SK-N-SH (cell line): ENCODE measurements around the gene NEURL1. TPM values are rescaled to one million over a fixed set of nuclear protein-coding genes. Genes with fewer than 3 reads are reported as not detected.

Experiments used
- CTCF ChIA-PET: fragments of 300-600, 350-600 bp; formaldehyde crosslinking; extraction: SDS; loops from one replicate; lab custom pipeline; 2021; lab: Yijun Ruan, JAX
- POLR2A ChIA-PET: fragments of 350-600 bp; sonication (Branson Sonifier 250); formaldehyde crosslinking; extraction: SDS; loops from one replicate; lab custom pipeline; 2020; ENCODE audit warnings: antibody characterized with exemption, inconsistent platforms; lab: Yijun Ruan, JAX
- DNase-seq: peaks from one replicate; pipeline ENCODE4 v3.0.0; 2012
- H2AFZ ChIP-seq: fragments of 200-600 bp; sonication (generic); 2 replicates; pipeline ENCODE4 v1.8.1; 2016; ENCODE audit warnings: antibody characterized with exemption, mild to moderate bottlenecking, low read depth
- H3F3A ChIP-seq: fragments of 200-600 bp; sonication (generic); replicated peaks from 2 replicates; pipeline ENCODE3; 2016; ENCODE audit warnings: antibody characterized with exemption, mild to moderate bottlenecking; ENCODE audit not compliant: insufficient read depth
- H3K27ac ChIP-seq, 2 experiments: fragments of 200-500 bp in 1 of 2; fragments of 200-600 bp in 1 of 2; sonication (Bioruptor generic) in 1 of 2; sonication (generic), shearing (Covaris generic) in 1 of 2; 2 replicates each; pipeline versions ENCODE4 v1.5.1 to v1.6.1; 2014 to 2016; ENCODE audit warnings: low read depth in 2 of 2, inconsistent platforms in 1 of 2, low read length in 1 of 2, mild to moderate bottlenecking in 1 of 2, mixed read lengths in 1 of 2
- H3K27me3 ChIP-seq: fragments of 200-600 bp; sonication (generic), shearing (Covaris generic); 2 replicates; pipeline ENCODE4 v1.6.1; 2016; ENCODE audit warnings: mixed run types; ENCODE audit not compliant: insufficient read depth
- H3K36me3 ChIP-seq, 2 experiments: fragments of 200-500 bp in 1 of 2; fragments of 200-600 bp in 1 of 2; sonication (Bioruptor generic) in 1 of 2; sonication (generic) in 1 of 2; replicated peaks in 1 of 2; 2 replicates each; pipeline versions ENCODE3 to v1.5.1; 2014 to 2016; ENCODE audit warnings: low read length in 1 of 2, mild to moderate bottlenecking in 1 of 2; ENCODE audit not compliant: insufficient read depth in 2 of 2, control insufficient read depth in 1 of 2
- H3K4me1 ChIP-seq, 2 experiments: fragments of 200-500 bp in 1 of 2; fragments of 200-600 bp in 1 of 2; sonication (Bioruptor generic) in 1 of 2; sonication (generic), shearing (Covaris generic) in 1 of 2; 2 replicates each; pipeline versions ENCODE4 v1.5.1 to v1.6.1; 2014 to 2016; ENCODE audit warnings: low read depth in 1 of 2, low read length in 1 of 2, mixed run types in 1 of 2; ENCODE audit not compliant: insufficient read depth in 2 of 2, control insufficient read depth in 1 of 2
- H3K4me2 ChIP-seq: fragments of 200-600 bp; sonication (generic), shearing (Covaris generic); 2 replicates; pipeline ENCODE4 v1.6.1; 2017; ENCODE audit warnings: mixed run types
- H3K4me3 ChIP-seq, 2 experiments: fragments of 200-500 bp in 1 of 2; fragments of 200-600 bp in 1 of 2; sonication (Bioruptor generic) in 1 of 2; sonication (generic), shearing (Covaris generic) in 1 of 2; 2 replicates each; pipeline versions ENCODE4 v1.5.1 to v1.8.1; 2014 to 2016; ENCODE audit warnings: low read depth in 2 of 2, inconsistent platforms in 1 of 2, low read length in 1 of 2, mild to moderate bottlenecking in 1 of 2, mixed read lengths in 1 of 2, moderate library complexity in 1 of 2
- H3K79me2 ChIP-seq: fragments of 200-600 bp; sonication (generic); 2 replicates; pipeline ENCODE4 v1.8.1; 2017; ENCODE audit warnings: mild to moderate bottlenecking; ENCODE audit not compliant: insufficient read depth
- H3K9ac ChIP-seq: fragments of 200-600 bp; sonication (generic); 2 replicates; pipeline ENCODE4 v1.6.1; 2017; ENCODE audit warnings: mixed run types
- H3K9me2 ChIP-seq: fragments of 200-600 bp; sonication (generic); 2 replicates; pipeline ENCODE4 v1.6.1; 2017; ENCODE audit warnings: mixed run types
- H3K9me3 ChIP-seq: fragments of 200-600 bp; sonication (generic); 2 replicates; pipeline ENCODE4 v1.6.1; 2017; ENCODE audit warnings: mixed run types, mild to moderate bottlenecking, moderate library complexity
- H4K20me1 ChIP-seq: fragments of 200-600 bp; sonication (generic); 2 replicates; pipeline ENCODE4 v1.6.1; 2017; ENCODE audit warnings: mild to moderate bottlenecking, mixed run types; ENCODE audit not compliant: insufficient read depth
- CHD2 ChIP-seq: fragments of 150-350 bp; IDR thresholded peaks from 2 replicates; pipeline ENCODE4 v1.6.1; 2018; ENCODE audit warnings: low read length; ENCODE audit not compliant: partially characterized antibody
- GATA2 ChIP-seq: sonication (generic); formaldehyde crosslinking; IDR thresholded peaks from 2 replicates; pipeline ENCODE4 v1.5.0; 2020; ENCODE audit warnings: mild to moderate bottlenecking, missing genetic modification reagents
- MXI1 ChIP-seq: IDR thresholded peaks from 2 replicates; pipeline ENCODE4 v1.6.1; 2012; ENCODE audit warnings: mild to moderate bottlenecking, low read depth, low read length, improper control_type of control experiment
- RAD21 ChIP-seq: IDR thresholded peaks from 2 replicates; pipeline ENCODE4 v1.6.1; 2012; ENCODE audit warnings: mild to moderate bottlenecking, low read length
- RCOR1 ChIP-seq: fragments of 150-350 bp; IDR thresholded peaks from 2 replicates; pipeline ENCODE4 v1.6.1; 2017; ENCODE audit warnings: antibody characterized with exemption, low read length
- RFX5 ChIP-seq: IDR thresholded peaks from 2 replicates; pipeline ENCODE4 v1.6.1; 2012; ENCODE audit warnings: mild to moderate bottlenecking, improper control_type of control experiment, low read length
- YY1 ChIP-seq: IDR thresholded peaks from 2 replicates; pipeline ENCODE4 v1.4.0; 2012; ENCODE audit warnings: low read depth, mild to moderate bottlenecking
- WGBS: methylation state at CpG from one replicate; pipeline ENCODE4 v1.1.6; 2017; ENCODE audit warnings: low lambda C conversion rate; 5-methylcytosine and 5-hydroxymethylcytosine counted together
- polyA plus RNA-seq, 3 experiments: library from polyadenylated mRNA; depleted of rRNA; stranded (reverse); fragments of >200 nt; gene quantifications; 2 replicates each; pipeline ENCODE4 v1.2.3, GENCODE V29; 2012
- TF ChIP-seq, protein P1 (sequence below): IDR thresholded peaks from 2 replicates; pipeline ENCODE4 v1.6.1; 2012; ENCODE audit warnings: mild to moderate bottlenecking, low read depth, low read length, moderate library complexity
- TF ChIP-seq, protein P2 (sequence below): fragments of 150-350 bp; IDR thresholded peaks from 2 replicates; pipeline ENCODE4 v1.6.1; 2017; ENCODE audit warnings: antibody characterized with exemption, low read length, low read depth, borderline replicate concordance
- TF ChIP-seq, protein P3 (sequence below): fragments of 150-350 bp; IDR thresholded peaks from 2 replicates; pipeline ENCODE4 v1.6.1; 2016; ENCODE audit warnings: mild to moderate bottlenecking, low read depth, low read length
- TF ChIP-seq, protein P4 (sequence below): IDR thresholded peaks from 2 replicates; pipeline ENCODE4 v1.4.0; 2012; ENCODE audit warnings: low read depth

NEURL1 gene
- polyA plus RNA-seq, 1 of the 3 experiments (the other 2 are of a cell fraction), result 0.05 TPM

DNA sequence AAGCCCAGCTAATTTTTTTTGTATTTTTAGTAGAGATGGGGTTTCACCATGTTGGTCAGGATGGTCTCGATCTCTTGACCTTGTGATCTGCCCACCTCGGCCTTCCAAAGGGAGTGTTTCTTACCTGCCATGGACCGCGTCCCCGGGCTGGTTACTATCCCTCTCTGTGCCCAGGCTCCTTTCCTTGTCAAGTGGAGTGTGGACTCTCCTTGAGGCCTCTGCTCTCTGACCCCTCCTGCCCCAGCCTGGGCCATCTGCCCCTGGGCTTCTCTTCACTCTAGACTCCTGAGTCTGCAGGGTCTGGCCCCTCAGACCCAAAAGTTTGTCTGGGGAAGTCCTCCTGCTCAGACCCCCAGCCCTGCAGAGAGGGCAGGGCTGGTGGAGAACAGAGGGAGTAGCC is 20.7 kb downstream of the NEURL1 start:
- H3K9ac ChIP-seq, result no peak overlapping the region
- H3K9me2 ChIP-seq, result no peaks in the 10 kb centered on the region
- no peak for TF ChIP-seq RCOR1
- TF ChIP-seq, protein P1, sequence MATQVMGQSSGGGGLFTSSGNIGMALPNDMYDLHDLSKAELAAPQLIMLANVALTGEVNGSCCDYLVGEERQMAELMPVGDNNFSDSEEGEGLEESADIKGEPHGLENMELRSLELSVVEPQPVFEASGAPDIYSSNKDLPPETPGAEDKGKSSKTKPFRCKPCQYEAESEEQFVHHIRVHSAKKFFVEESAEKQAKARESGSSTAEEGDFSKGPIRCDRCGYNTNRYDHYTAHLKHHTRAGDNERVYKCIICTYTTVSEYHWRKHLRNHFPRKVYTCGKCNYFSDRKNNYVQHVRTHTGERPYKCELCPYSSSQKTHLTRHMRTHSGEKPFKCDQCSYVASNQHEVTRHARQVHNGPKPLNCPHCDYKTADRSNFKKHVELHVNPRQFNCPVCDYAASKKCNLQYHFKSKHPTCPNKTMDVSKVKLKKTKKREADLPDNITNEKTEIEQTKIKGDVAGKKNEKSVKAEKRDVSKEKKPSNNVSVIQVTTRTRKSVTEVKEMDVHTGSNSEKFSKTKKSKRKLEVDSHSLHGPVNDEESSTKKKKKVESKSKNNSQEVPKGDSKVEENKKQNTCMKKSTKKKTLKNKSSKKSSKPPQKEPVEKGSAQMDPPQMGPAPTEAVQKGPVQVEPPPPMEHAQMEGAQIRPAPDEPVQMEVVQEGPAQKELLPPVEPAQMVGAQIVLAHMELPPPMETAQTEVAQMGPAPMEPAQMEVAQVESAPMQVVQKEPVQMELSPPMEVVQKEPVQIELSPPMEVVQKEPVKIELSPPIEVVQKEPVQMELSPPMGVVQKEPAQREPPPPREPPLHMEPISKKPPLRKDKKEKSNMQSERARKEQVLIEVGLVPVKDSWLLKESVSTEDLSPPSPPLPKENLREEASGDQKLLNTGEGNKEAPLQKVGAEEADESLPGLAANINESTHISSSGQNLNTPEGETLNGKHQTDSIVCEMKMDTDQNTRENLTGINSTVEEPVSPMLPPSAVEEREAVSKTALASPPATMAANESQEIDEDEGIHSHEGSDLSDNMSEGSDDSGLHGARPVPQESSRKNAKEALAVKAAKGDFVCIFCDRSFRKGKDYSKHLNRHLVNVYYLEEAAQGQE, result no peak
- no peak for TF ChIP-seq MXI1
- TF ChIP-seq, protein P2, sequence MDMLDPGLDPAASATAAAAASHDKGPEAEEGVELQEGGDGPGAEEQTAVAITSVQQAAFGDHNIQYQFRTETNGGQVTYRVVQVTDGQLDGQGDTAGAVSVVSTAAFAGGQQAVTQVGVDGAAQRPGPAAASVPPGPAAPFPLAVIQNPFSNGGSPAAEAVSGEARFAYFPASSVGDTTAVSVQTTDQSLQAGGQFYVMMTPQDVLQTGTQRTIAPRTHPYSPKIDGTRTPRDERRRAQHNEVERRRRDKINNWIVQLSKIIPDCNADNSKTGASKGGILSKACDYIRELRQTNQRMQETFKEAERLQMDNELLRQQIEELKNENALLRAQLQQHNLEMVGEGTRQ, result no peak
- TF ChIP-seq, protein P3, sequence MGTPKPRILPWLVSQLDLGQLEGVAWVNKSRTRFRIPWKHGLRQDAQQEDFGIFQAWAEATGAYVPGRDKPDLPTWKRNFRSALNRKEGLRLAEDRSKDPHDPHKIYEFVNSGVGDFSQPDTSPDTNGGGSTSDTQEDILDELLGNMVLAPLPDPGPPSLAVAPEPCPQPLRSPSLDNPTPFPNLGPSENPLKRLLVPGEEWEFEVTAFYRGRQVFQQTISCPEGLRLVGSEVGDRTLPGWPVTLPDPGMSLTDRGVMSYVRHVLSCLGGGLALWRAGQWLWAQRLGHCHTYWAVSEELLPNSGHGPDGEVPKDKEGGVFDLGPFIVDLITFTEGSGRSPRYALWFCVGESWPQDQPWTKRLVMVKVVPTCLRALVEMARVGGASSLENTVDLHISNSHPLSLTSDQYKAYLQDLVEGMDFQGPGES, result no peak
- TF ChIP-seq RFX5, result no peak
- H4K20me1 ChIP-seq, result no peaks in the 10 kb centered on the region
- no peak overlapping the region for H3K27ac ChIP-seq
- peaks cover 0 to 8% of the 10 kb centered on the region in 2 experiments; a peak in 1 of 4 replicates for H3K4me1 ChIP-seq
- no peak overlapping the region for H3K4me3 ChIP-seq
- no peaks in the 10 kb centered on the region for H3K79me2 ChIP-seq
- no peaks in the 10 kb centered on the region for H3F3A ChIP-seq
- H3K4me2 ChIP-seq, result no peak overlapping the region
- no peaks in the 10 kb centered on the region for H3K36me3 ChIP-seq
- H3K9me3 ChIP-seq, result no peaks in the 10 kb centered on the region
- ChIA-PET POLR2A (no interaction called here), CTCF (no interaction called here)
- WGBS, result 74% methylated on average over 5 of the region's 5 CpGs
- peak; percentile 2 for DNase-seq
- no peak overlapping the region for H2AFZ ChIP-seq
- no peaks in the 10 kb centered on the region for H3K27me3 ChIP-seq

DNA sequence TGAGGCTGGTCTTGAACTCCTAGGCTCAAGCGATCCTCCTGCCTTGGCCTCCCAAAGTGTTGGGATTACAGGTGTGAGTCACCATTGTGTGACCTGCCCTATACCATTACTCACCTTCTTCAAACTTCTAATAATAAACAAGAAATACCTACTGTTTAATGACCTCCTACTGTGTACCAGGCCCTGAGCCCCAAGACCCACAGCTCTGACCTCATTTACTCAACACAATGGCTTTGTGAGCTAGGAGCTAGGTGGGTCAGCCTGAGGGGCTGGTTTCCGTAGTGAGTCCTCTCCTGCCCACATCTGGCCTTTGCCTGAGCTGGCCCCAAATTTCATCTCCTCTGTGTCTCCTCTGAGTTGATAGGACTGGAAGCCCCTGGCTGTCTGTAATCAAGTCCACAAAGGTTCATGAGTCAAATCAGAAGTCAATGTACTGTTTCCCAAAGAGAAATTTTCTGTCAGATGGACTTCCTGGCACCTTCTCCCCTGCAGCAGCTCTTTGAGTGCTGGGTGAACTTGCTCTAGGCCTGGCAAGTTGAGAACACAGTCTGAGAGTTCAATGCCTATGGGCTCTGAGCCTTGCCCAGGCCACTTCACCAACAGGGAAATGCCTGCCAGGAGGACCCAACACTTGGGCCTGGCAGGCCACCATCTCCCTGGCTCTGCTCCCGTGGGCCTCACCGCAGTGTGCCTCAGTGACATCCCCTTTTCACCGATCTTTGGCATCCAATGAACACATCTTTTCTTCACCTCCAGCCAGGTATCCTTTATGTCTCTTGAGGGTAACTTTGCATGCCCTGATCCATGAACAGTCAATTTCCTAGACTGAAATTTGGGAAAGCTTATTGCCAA is 24.0 kb downstream of the NEURL1 start:
- Histone ChIP-seq H3K27ac (no peak overlapping the region), H3K4me2 (no peak overlapping the region), H3K27me3 (no peaks in the 10 kb centered on the region), H3F3A (no peaks in the 10 kb centered on the region), H3K79me2 (no peaks in the 10 kb centered on the region), H3K9me3 (no peaks in the 10 kb centered on the region), H3K4me1 (peaks cover 0 to 8% of the 10 kb centered on the region in 2 experiments; a peak in 1 of 4 replicates), H3K4me3 (no peak overlapping the region), H4K20me1 (no peaks in the 10 kb centered on the region), H2AFZ (no peak overlapping the region), H3K36me3 (no peaks in the 10 kb centered on the region), H3K9me2 (no peaks in the 10 kb centered on the region), H3K9ac (no peak overlapping the region)
- TF ChIP-seq RAD21 (no peak), GATA2 (no peak), YY1 (no peak), CHD2 (no peak)
- TF ChIP-seq, protein P4, sequence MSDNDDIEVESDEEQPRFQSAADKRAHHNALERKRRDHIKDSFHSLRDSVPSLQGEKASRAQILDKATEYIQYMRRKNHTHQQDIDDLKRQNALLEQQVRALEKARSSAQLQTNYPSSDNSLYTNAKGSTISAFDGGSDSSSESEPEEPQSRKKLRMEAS, result no peak
- TF ChIP-seq, protein P1, result no peak
- POLR2A ChIA-PET, result no interaction called here
- 86% methylated on average over 5 of the region's 5 CpGs for WGBS
- peak; percentile 1 for DNase-seq
- CTCF ChIA-PET, result interaction anchor here (0.6 kb wide), 1 partner anchor 102 kb away, joined by 3 read pairs; no protein-coding TSS in a partner anchor
